Lung (tissue), 12 donors: ENCODE results near the gene PPM1H. TPM values are rescaled to one million over a fixed set of nuclear protein-coding genes. Genes with fewer than 3 reads are reported as not detected.

Experiments used
- ATAC-seq: fragments of 200-7000 bp; cut with Tn5 transposase; one replicate; pipeline ENCODE4 v1.9.1; 2020; ENCODE audit warnings: moderate number of reproducible peaks; ENCODE audit not compliant: insufficient read depth, low FRiP score
- DNase-seq, 3 donors: peaks; one replicate each; pipeline ENCODE4 v3.0.0-alpha.2; 2013 to 2017
- H3K27ac ChIP-seq, 2 donors: one replicate each; pipeline ENCODE4 v1.5.1; 2013; ENCODE audit warnings: mild to moderate bottlenecking in 2 of 2, moderate library complexity in 2 of 2, control low read depth in 1 of 2, inconsistent platforms in 1 of 2, low read depth in 1 of 2, low read length in 1 of 2
- H3K27me3 ChIP-seq, 3 donors: one replicate each; pipeline ENCODE4 v1.5.1; 2013; ENCODE audit warnings: low read length in 2 of 3; ENCODE audit not compliant: control insufficient read depth in 3 of 3, insufficient read depth in 3 of 3
- H3K36me3 ChIP-seq, 4 donors: one replicate each; pipeline ENCODE4 v1.5.1; 2013; ENCODE audit warnings: low read length in 4 of 4, mild to moderate bottlenecking in 1 of 4, moderate library complexity in 1 of 4; ENCODE audit not compliant: control insufficient read depth in 4 of 4, insufficient read depth in 4 of 4
- H3K4me1 ChIP-seq, 5 donors: one replicate each; pipeline ENCODE4 v1.5.1; 2013; ENCODE audit warnings: low read length in 5 of 5, mild to moderate bottlenecking in 2 of 5, moderate library complexity in 1 of 5; ENCODE audit not compliant: control insufficient read depth in 5 of 5, insufficient read depth in 5 of 5
- H3K4me3 ChIP-seq: one replicate; pipeline ENCODE4 v1.5.1; 2013; ENCODE audit warnings: mild to moderate bottlenecking, control low read depth, moderate library complexity
- H3K9ac ChIP-seq, 2 donors: one replicate each; pipeline ENCODE4 v1.5.1; 2013; ENCODE audit warnings: low read length in 2 of 2, control low read depth in 1 of 2; ENCODE audit not compliant: insufficient read depth in 1 of 2
- H3K9me3 ChIP-seq, 4 donors: one replicate each; pipeline ENCODE4 v1.5.1; 2013; ENCODE audit warnings: low read length in 3 of 4, mild to moderate bottlenecking in 1 of 4, moderate library complexity in 1 of 4; ENCODE audit not compliant: control insufficient read depth in 4 of 4, insufficient read depth in 3 of 4
- CTCF ChIP-seq: IDR thresholded peaks from 2 replicates; pipeline ENCODE4 v1.5.1; 2012; ENCODE audit warnings: mild to moderate bottlenecking; ENCODE audit errors: control extremely low read depth, extremely low read depth
- WGBS, 2 donors: extraction: QIAGEN DNeasy Blood & Tissue Kit; methylation state at CpG; one replicate each; pipeline ENCODE4 v1.1.7; 2013; 5-methylcytosine and 5-hydroxymethylcytosine counted together
- polyA plus RNA-seq, 2 donors: library from polyadenylated mRNA; stranded (reverse); fragments of 200-250 nt; gene quantifications; one replicate each; pipeline ENCODE4 v1.2.1, GENCODE V29; 2013
- total RNA-seq, 2 donors: library from RNA; depleted of rRNA in 1 of 2; stranded (reverse); fragments of >200 nt in 1 of 2; gene quantifications; one replicate each; pipeline ENCODE4 v1.2.1, GENCODE V29; 2014 to 2021
- donor health status: control.
- donor health status: control.
- donor health status: Bipolar disorder and iron deficiency.
- donor health status: healthy.
- donor health status: DM: yes; HTN: yes; CAD: no.

The PPM1H gene
- total and polyA plus RNA-seq, 4 donors: 2.0 to 11.2 (median 5.7) TPM

- TF ChIP-seq CTCF: no peak
- no peak overlapping the region for H3K9ac ChIP-seq
- ATAC-seq (no peak), DNase-seq (peak in 2 of 3 donors; percentile 27 to 46)
- no peaks in the 10 kb centered on the region for H3K27me3 ChIP-seq
- peaks cover 0 to 11% (median 0%) of the 10 kb centered on the region in 5 donors for H3K4me1 ChIP-seq
- no peak overlapping the region for H3K27ac ChIP-seq
- no peaks in the 10 kb centered on the region for H3K36me3 ChIP-seq
- H3K9me3 ChIP-seq: peaks cover 0 to 2% (median 0%) of the 10 kb centered on the region in 4 donors
- 88 to 89% methylated on average over 15 of the region's 15 CpGs for whole genome bisulfite sequencing, 2 donors
- no peak overlapping the region for H3K4me3 ChIP-seq
Observed at GRCh38 chr12:62693376-62694050, 241.4 kb downstream of the PPM1H start.

GRCh38 chr12:62692884-62693283, 242.1 kb downstream of the PPM1H start:
- DNase-seq (no peak), ATAC-seq (no peak)
- Histone ChIP-seq H3K36me3 (no peaks in the 10 kb centered on the region), H3K27me3 (no peaks in the 10 kb centered on the region), H3K9me3 (peaks cover 0 to 2% (median 0%) of the 10 kb centered on the region in 4 donors), H3K4me3 (no peak overlapping the region), H3K27ac (no peak overlapping the region), H3K4me1 (peaks cover 0 to 11% (median 0%) of the 10 kb centered on the region in 5 donors), H3K9ac (no peak overlapping the region)
- TF ChIP-seq CTCF: no peak
- WGBS, 2 donors: 78 to 91% methylated on average over 7 of the region's 7 CpGs

GRCh38 chr12:62691309-62691708, 243.6 kb downstream of the PPM1H start:
- Histone ChIP-seq H3K27ac (no peak overlapping the region), H3K9ac (no peak overlapping the region), H3K27me3 (no peaks in the 10 kb centered on the region), H3K4me1 (peaks cover 0 to 11% (median 0%) of the 10 kb centered on the region in 5 donors), H3K4me3 (no peak overlapping the region), H3K36me3 (no peaks in the 10 kb centered on the region), H3K9me3 (peaks cover 0 to under 1% (median 0%) of the 10 kb centered on the region in 4 donors)
- ATAC-seq: no peak
- 96 to 98% methylated on average over 3 of the region's 3 CpGs for WGBS, 2 donors
- no peak for TF ChIP-seq CTCF
- DNase-seq: no peak
